ENCODE results near the gene ATP13A1. TPM values are rescaled to one million over a fixed set of nuclear protein-coding genes. Genes with fewer than 3 reads are reported as not detected.

ATP13A1 gene
- total and polyA plus RNA-seq, 2 of the 8 experiments (the other 6 are each of a cell fraction or from before 2014, with no cell fraction given) = 33.0 to 64.2 TPM

- Histone ChIP-seq H3K4me1 (replicated peaks in 1 of 4; ENCODE audit: control insufficient read depth in 3 of 4, insufficient read depth in 4 of 4, low read length in 3 of 4) (no peaks in the 10 kb centered on the region), H3K18ac (ENCODE audit: extremely low read depth, low read length) (no peak overlapping the region), H3K23ac (ENCODE audit: insufficient read length) (no peak overlapping the region), H2BK120ac (replicated peaks; ENCODE audit: low read depth, low read length) (no peak overlapping the region), H4K20me1 (replicated peaks in 1 of 2; ENCODE audit: control insufficient read depth in 1 of 2, insufficient read depth in 2 of 2, low read length in 2 of 2) (peaks cover 7 to 26% of the 10 kb centered on the region in 2 experiments), H2BK5ac (ENCODE audit: low read depth, low read length) (no peak overlapping the region), H3K9me3 (ENCODE audit: insufficient read depth in 2 of 2, low read depth in 1 of 2, low read length in 1 of 2) (no peaks in the 10 kb centered on the region), H3K23me2 (ENCODE audit: low read depth, low read length) (no peaks in the 10 kb centered on the region), H3K4me2 (ENCODE audit: insufficient read depth in 1 of 2, low read depth in 2 of 2, low read length in 2 of 2) (no peak overlapping the region), H3K9ac (replicated peaks in 1 of 4; ENCODE audit: extremely low read depth in 1 of 4, low read depth in 3 of 4, low read length in 3 of 4) (no peak overlapping the region), H3K4ac (replicated peaks; ENCODE audit: insufficient read length, low read depth, low read length) (no peak overlapping the region), H3K79me2 (ENCODE audit: control insufficient read depth in 1 of 2, insufficient read depth in 2 of 2, low read length in 2 of 2) (no peaks in the 10 kb centered on the region), H3K27me3 (replicated peaks in 1 of 4; ENCODE audit: control insufficient read depth in 3 of 4, extremely low read depth in 1 of 4, insufficient read depth in 3 of 4, low read length in 3 of 4) (no peaks in the 10 kb centered on the region), H2BK15ac (ENCODE audit: low read length) (no peak overlapping the region), H3K4me3 (ENCODE audit: extremely low read depth in 1 of 4, insufficient read depth in 2 of 4, low read depth in 3 of 4, low read length in 4 of 4) (no peak overlapping the region), H3K79me1 (ENCODE audit: low read depth, low read length) (0 out of 2 replicates have a peak, but pooled peaks cover 2% of the 10 kb centered on the region), H2BK12ac (ENCODE audit: low read depth, low read length) (no peak overlapping the region), H4K8ac (ENCODE audit: extremely low read depth, insufficient read depth, low read length) (no peak overlapping the region), H3K36me3 (ENCODE audit: control insufficient read depth in 2 of 4, insufficient read depth in 4 of 4, low read length in 3 of 4) (peaks cover 37 to 85% (median 70%) of the 10 kb centered on the region in 4 experiments), H2BK20ac (ENCODE audit: low read length) (no peak overlapping the region), H3K56ac (replicated peaks; ENCODE audit: insufficient read length, low read depth, low read length) (no peak overlapping the region), H3K27ac (ENCODE audit: low read depth, low read length) (no peak overlapping the region), H2AFZ (ENCODE audit: low read length) (no peak overlapping the region), H4K91ac (replicated peaks; ENCODE audit: insufficient read length, low read length) (no peak overlapping the region), H4K5ac (ENCODE audit: insufficient read length, low read depth, low read length) (no peak overlapping the region), H2AK5ac (ENCODE audit: low read depth, low read length) (no peak overlapping the region), H3K14ac (ENCODE audit: insufficient read length) (no peak overlapping the region)
- CTCF ChIA-PET (ENCODE audit: partially characterized antibody) = interaction anchor here (1.1 to 5.7 kb wide), 4 partner anchors 10 to 119 kb away, joined by 3 to 38 read pairs (median 7); no protein-coding TSS in a partner anchor
- POLR2A ChIA-PET (ENCODE audit: partially characterized antibody) = interaction anchor here (0.9 to 3.8 kb wide), 6 partner anchors 9 to 247 kb away, joined by 3 to 20 read pairs (median 4); partner anchors contain the start of genes ATP13A1 and ZNF101
- 93% methylated on average over 13 of the region's 13 CpGs; no CpG with 5 or more reads in 1 of the 2 experiments for WGBS, 2 experiments (ENCODE audit: extremely low coverage in 1 of 2, insufficient coverage in 1 of 2, insufficient read length in 1 of 2, insufficient replicate concordance in 2 of 2, low coverage in 1 of 2, low lambda C conversion rate in 2 of 2, missing lambda C conversion rate in 1 of 2)
- TF ChIP-seq CBX5 (IDR thresholded peaks at IDR 0.05; ENCODE audit: low read depth, low read length) (no peak), TAF1 (IDR thresholded peaks at IDR 0.05; ENCODE audit: low read depth, low read length) (no peak), MAFK (IDR thresholded peaks at IDR 0.05; ENCODE audit: low read depth, low read length) (no peak), POU5F1 (IDR thresholded peaks at IDR 0.05; ENCODE audit: low read depth, low read length) (no peak), CHD2 (IDR thresholded peaks at IDR 0.05; ENCODE audit: low read length) (no peak)
- no peak for FAIRE-seq
- DNase-seq (ENCODE audit: low read depth in 1 of 2, low spot score in 2 of 2) = no peak
Measured at GRCh38 chr19:19651076-19651475, 12.4 kb downstream of the ATP13A1 start.
